HG02884 (cell line): ENCODE results near the gene NRXN3.
"Not testable (repeated sequence)": the region's sequence is repeated elsewhere in the genome, so short reads cannot be mapped to it uniquely, and the experiment has no call there.

Experiments used
- ATAC-seq: cut with Tn5 transposase; IDR thresholded peaks from one replicate; pipeline ENCODE4 v1.9.1; 2021; ENCODE audit warnings: mild to moderate bottlenecking, moderate library complexity; ENCODE audit not compliant: unreplicated experiment

The NRXN3 gene

GRCh38 chr14:79101388-79101787 is 931.2 kb downstream of the NRXN3 start:
- ATAC-seq, result no peak

GRCh38 chr14:79103764-79104163 is 933.6 kb downstream of the NRXN3 start:
- no peak for ATAC-seq

- ATAC-seq, result not testable (repeated sequence)
Measured at GRCh38 chr14:79110564-79110963, 940.4 kb downstream of the NRXN3 start.

- ATAC-seq, result no peak
Measured at GRCh38 chr14:79111987-79112501, 941.9 kb downstream of the NRXN3 start.

- ATAC-seq, result no peak
Measured at GRCh38 chr14:79117561-79117960, 947.4 kb downstream of the NRXN3 start.

- no peak for ATAC-seq
Measured at GRCh38 chr14:79118291-79118690, 948.1 kb downstream of the NRXN3 start.

- ATAC-seq, result no peak
Measured at GRCh38 chr14:79134361-79134760, 964.2 kb downstream of the NRXN3 start.

GRCh38 chr14:79136071-79137044 is 966.2 kb downstream of the NRXN3 start:
- ATAC-seq, result no peak

- ATAC-seq, result no peak
Measured at GRCh38 chr14:79137045-79137430, 966.9 kb downstream of the NRXN3 start.

GRCh38 chr14:79137836-79138235 is 967.7 kb downstream of the NRXN3 start:
- ATAC-seq, result no peak

GRCh38 chr14:79144896-79145295 is 974.7 kb downstream of the NRXN3 start:
- ATAC-seq, result no peak

- ATAC-seq, result no peak
Measured at GRCh38 chr14:79150226-79150625, 980.1 kb downstream of the NRXN3 start.

- ATAC-seq, result no peak
Measured at GRCh38 chr14:79157369-79157768, 987.2 kb downstream of the NRXN3 start.

GRCh38 chr14:79161571-79161970 is 991.4 kb downstream of the NRXN3 start:
- ATAC-seq, result no peak

GRCh38 chr14:79162833-79163232 is 992.7 kb downstream of the NRXN3 start:
- no peak for ATAC-seq

- no peak for ATAC-seq
Measured at GRCh38 chr14:79165471-79166090, 995.4 kb downstream of the NRXN3 start.

GRCh38 chr14:79166171-79166570 is 996.0 kb downstream of the NRXN3 start:
- no peak for ATAC-seq

- ATAC-seq, result no peak
Measured at GRCh38 chr14:79167957-79168356, 997.8 kb downstream of the NRXN3 start.

GRCh38 chr14:79175671-79176070 is 1005.5 kb downstream of the NRXN3 start:
- ATAC-seq, result no peak

GRCh38 chr14:79177106-79177505 is 1006.9 kb downstream of the NRXN3 start:
- no peak for ATAC-seq

- ATAC-seq, result no peak
Measured at GRCh38 chr14:79178719-79179118, 1008.5 kb downstream of the NRXN3 start.

GRCh38 chr14:79179985-79180384 is 1009.8 kb downstream of the NRXN3 start:
- ATAC-seq, result no peak
